Erythroblast (primary cell): ENCODE measurements around the gene AMOTL2.
A peak's percentile ranks its signal among the peaks of the same experiment; 100 is the strongest.

Source experiments
- DNase-seq, 2 experiments: peaks; one replicate each; lab custom pipeline; 2025; lab: John Stamatoyannopoulos, UW
- GATA1 ChIP-seq: IDR thresholded peaks from 2 replicates; pipeline ENCODE4 v1.6.1; 2011; ENCODE audit warnings: low read depth, mild to moderate bottlenecking, control low read depth, low read length, moderate library complexity
- POLR2A ChIP-seq: IDR thresholded peaks from 2 replicates; pipeline ENCODE4 v1.6.1; 2011; ENCODE audit warnings: mild to moderate bottlenecking, low read length

The AMOTL2 gene

GRCh38 chr3:134357914-134358811, 16.1 kb downstream of the AMOTL2 start:
- TF ChIP-seq POLR2A (no peak), GATA1 (no peak)
- peak; percentile 5 to 8 for DNase-seq

GRCh38 chr3:134357261-134357913, 16.9 kb downstream of the AMOTL2 start:
- TF ChIP-seq GATA1 (no peak), POLR2A (no peak)
- no peak for DNase-seq

- TF ChIP-seq POLR2A (no peak), GATA1 (no peak)
- DNase-seq, result no peak
Observed at GRCh38 chr3:134356411-134357040, 17.7 kb downstream of the AMOTL2 start.

- TF ChIP-seq GATA1 (no peak), POLR2A (no peak)
- DNase-seq, result no peak
Observed at GRCh38 chr3:134355416-134355815, 18.8 kb downstream of the AMOTL2 start.

DNA sequence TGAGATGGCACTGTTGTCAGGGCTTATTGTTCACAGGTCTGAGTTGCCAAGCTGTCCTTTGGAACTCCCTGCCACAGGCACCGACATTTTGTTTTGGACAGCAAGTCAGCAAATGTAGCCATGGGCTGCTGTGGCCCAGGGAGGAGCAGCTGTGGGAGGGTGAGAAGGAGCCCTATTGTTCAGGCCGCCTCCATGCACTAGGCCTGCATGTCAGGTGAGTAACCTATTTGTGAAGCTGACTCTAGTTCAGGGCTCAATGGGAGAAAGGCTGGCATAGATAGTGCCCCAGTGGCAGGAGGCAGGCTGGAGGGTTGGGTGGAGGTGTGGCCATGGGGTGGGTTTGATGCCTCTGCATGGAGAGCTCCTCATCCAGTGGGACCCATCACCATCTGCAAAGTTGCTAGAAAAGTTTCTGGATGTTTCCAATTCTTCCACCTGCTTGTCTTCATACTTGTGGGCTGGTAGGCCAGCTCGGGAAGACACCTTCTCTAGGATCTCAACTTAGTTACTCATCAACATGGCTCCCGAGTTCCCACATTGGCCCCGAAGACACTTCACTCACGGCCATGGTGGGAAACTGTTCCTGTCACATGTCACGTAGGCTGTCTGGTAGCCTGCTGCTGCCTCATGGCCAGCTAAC, 19.5 kb downstream of the AMOTL2 start:
- TF ChIP-seq POLR2A, result no peak
- no peak for TF ChIP-seq GATA1
- no peak for DNase-seq

GRCh38 chr3:134353831-134354611, 20.2 kb downstream of the AMOTL2 start:
- TF ChIP-seq GATA1, result no peak
- TF ChIP-seq POLR2A, result no peak
- no peak for DNase-seq

DNA sequence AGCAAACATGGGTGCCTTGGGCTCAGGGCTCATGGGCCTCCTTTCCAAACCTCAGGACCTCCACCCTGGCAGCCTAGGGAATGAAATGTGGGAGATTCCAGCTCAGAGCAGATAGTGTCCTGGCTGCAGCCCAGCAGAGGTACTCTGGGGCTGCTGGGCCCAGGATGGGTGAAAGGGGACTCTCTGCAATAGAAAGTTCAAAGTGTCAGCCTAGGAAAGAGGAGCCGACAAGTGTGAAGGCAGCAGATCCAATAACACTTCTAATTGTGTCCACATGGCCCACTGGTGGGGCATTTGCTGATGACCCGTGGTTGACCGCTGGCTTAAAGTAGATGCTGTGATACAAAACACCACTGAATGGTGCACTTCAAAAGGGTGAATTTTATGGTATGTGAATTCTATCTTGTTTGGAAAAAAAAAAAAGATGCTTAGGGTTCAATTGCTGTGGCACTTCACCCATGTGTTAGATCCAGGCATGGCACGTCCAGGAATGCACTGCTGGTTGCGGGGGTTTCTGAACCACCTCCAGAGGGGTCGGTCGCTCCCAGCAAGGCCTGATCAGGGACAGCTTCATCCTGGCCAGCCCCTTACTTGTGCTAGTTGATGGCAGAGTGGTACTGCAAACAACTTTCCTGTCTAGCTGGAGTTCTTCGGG, 20.9 kb downstream of the AMOTL2 start:
- no peak for DNase-seq
- TF ChIP-seq GATA1 (no peak), POLR2A (no peak)

DNA sequence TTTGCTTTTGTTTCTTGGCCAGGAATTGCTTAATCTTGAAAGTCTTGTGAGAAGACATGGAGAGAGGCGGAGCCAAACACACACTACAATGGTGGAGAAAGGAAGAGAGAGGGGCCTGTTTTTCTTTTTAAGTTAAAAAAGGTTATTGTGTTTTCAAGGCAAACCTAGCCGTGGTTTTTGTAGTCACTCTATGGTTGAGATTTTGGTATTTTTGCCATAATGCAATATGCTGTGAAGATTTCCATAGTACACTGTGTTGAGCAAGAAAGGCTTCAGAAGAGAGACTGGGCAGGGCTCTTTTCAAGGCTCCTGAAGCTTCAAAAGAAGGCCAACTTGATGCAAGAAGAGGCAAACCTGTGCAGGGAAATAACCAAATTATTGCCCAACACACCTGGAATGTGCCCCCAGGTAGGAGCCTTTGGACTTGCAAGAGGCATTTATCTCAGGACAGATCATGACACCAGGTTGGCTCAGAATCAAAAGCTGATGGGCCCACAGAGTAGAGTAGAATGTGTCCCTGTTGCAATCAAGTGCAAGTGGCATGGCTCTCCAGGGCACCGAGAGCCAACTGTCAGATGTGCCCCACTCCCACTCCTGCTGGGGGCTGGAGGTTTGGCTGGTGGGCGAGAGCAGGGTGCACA, 22.1 kb downstream of the AMOTL2 start:
- DNase-seq, result no peak

GRCh38 chr3:134351427-134351826, 22.8 kb downstream of the AMOTL2 start:
- no peak for DNase-seq
- TF ChIP-seq GATA1, result no peak
- TF ChIP-seq POLR2A, result no peak

More for the DNA sequence above, 22.1 kb downstream of the AMOTL2 start:
- TF ChIP-seq GATA1, result no peak
- no peak for TF ChIP-seq POLR2A

- no peak for DNase-seq
- no peak for TF ChIP-seq GATA1
- TF ChIP-seq POLR2A, result no peak
Observed at GRCh38 chr3:134350861-134351311, 23.4 kb downstream of the AMOTL2 start.

DNA sequence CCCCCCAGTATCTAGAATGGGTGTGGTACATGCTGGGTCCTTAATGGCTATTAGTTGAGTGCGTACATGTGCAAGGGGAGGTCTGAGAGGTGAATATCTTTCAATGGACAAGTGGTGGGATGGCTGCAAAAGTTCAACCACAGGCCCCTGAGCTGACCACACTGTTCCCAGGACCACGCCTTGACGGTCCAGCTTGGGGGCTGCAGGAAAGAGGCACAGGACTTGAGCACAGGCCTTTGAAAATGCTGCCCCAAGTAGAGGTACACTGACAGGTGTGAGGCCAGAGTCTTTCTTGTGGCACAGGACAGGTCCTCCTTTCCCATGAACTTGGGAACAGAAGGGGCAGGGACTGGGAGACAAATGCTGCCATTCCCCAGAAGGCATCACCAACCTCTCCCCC, 24.0 kb downstream of the AMOTL2 start:
- no peak for DNase-seq
- TF ChIP-seq GATA1 (no peak), POLR2A (no peak)

GRCh38 chr3:134348524-134348923, 25.7 kb downstream of the AMOTL2 start:
- no peak for TF ChIP-seq POLR2A
- no peak for TF ChIP-seq GATA1
- DNase-seq, result no peak
